ENCODE data around the gene HDAC9. TPM values are rescaled to one million over a fixed set of nuclear protein-coding genes. Genes with fewer than 3 reads are reported as not detected.

Gene HDAC9
- polyA plus RNA-seq, 1 of the 3 experiments (the other 2 are of a cell fraction): 11.6 TPM

DNA sequence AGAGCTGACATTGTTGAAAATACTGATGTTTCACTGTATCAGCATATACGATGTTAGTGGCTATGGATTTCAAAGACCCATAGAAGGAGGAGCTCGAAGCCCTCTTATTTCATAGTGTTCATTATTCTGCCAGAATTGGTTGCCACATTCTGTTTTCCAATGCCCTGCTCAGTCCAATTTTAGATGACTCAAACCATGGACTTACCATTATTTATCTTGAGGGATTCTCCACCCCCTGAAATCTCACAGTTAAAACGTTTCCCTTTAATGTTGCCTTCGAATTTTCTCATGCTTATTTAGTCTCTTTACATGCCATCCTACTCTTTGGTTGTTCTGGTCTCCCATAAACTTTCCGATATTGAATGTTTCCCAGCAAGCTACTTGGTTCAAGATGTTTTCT, 264.5 kb downstream of the HDAC9 start:
- H3K9ac ChIP-seq: no peak overlapping the region
- no peak for DNase-seq
- H3K79me2 ChIP-seq (ENCODE audit: insufficient read depth): no peaks in the 10 kb centered on the region
- POLR2A ChIA-PET: no interaction called here
- H3K36me3 ChIP-seq (replicated peaks in 1 of 2; ENCODE audit: control insufficient read depth in 1 of 2, insufficient read depth in 2 of 2, low read length in 1 of 2): no peaks in the 10 kb centered on the region
- no peaks in the 10 kb centered on the region for H4K20me1 ChIP-seq (ENCODE audit: insufficient read depth)
- TF ChIP-seq EP300 (IDR thresholded peaks at IDR 0.05; ENCODE audit: borderline replicate concordance in 1 of 2, low read depth in 1 of 2, low read length in 1 of 2) (no peak), CHD2 (IDR thresholded peaks at IDR 0.05; ENCODE audit: low read length, partially characterized antibody) (no peak), TAF1 (IDR thresholded peaks at IDR 0.05; ENCODE audit: borderline replicate concordance, low read depth, low read length) (no peak), MXI1 (IDR thresholded peaks at IDR 0.05; ENCODE audit: low read depth, low read length) (no peak)
- H3K9me2 ChIP-seq: no peaks in the 10 kb centered on the region
- no peak overlapping the region for H3K4me2 ChIP-seq
- peaks cover 6% of the 10 kb centered on the region for H3F3A ChIP-seq (replicated peaks; ENCODE audit: insufficient read depth)
- H3K27ac ChIP-seq (ENCODE audit: low read depth in 2 of 2, low read length in 1 of 2): no peak overlapping the region
- CTCF ChIA-PET: interaction anchor here (0.7 to 0.9 kb wide), 3 partner anchors 10 to 86 kb away, joined by 3 to 4 read pairs (median 3); no protein-coding TSS in a partner anchor
- 87% methylated on average over 5 of the region's 5 CpGs for WGBS (ENCODE audit: low lambda C conversion rate)
- no peak overlapping the region for H3K4me3 ChIP-seq (ENCODE audit: low read depth in 2 of 2, low read length in 1 of 2)
- H2AFZ ChIP-seq (ENCODE audit: low read depth): no peak overlapping the region
- peaks cover 14 to 15% of the 10 kb centered on the region in 2 experiments; a peak in 3 of 4 replicates for H3K4me1 ChIP-seq (ENCODE audit: control insufficient read depth in 1 of 2, insufficient read depth in 2 of 2, low read depth in 1 of 2, low read length in 1 of 2)
- no peaks in the 10 kb centered on the region for H3K27me3 ChIP-seq (ENCODE audit: insufficient read depth)
- H3K9me3 ChIP-seq: no peaks in the 10 kb centered on the region

DNA sequence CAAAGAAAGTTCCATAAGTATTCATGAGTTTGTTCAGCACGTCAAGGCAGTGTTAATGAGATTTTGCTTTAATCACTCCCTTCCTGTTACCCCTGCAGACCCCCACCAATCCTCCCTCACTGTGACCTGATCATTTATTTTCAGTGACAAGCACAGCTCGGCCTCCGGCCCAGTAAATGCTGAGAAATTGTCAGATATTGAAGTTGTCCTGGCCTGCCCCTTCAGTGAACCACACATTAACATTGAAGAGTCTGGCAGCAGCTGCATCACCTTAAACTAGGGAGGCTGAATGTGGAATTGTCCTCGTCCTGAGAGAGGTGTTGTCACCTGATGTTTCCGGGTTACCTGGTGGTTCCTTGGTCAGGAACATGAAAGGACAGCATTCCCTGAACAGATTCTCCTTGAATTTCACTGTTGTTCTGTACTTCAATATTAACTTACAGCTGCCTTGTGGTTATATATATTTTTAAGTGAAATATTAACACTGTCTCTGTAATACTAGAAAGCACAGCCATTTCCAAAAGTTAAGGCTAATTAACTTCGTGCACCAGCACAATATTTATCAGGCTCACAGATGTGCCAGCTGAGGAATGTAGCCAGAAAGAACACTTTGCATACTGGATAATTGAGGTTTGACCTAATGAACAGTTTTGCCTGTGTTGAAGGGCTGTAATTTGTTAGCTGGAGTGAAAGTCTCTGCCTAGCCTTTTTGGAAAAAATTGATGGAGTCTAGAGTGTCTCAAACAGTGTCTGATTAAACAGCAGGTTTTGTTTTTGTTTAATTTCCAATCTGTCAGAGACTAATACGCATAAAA, 265.3 kb downstream of the HDAC9 start:
- peaks cover 5% of the 10 kb centered on the region for H3F3A ChIP-seq (replicated peaks; ENCODE audit: insufficient read depth)
- H2AFZ ChIP-seq (ENCODE audit: low read depth): no peak overlapping the region
- H3K9me3 ChIP-seq: no peaks in the 10 kb centered on the region
- no peak overlapping the region for H3K4me2 ChIP-seq
- no peaks in the 10 kb centered on the region for H3K79me2 ChIP-seq (ENCODE audit: insufficient read depth)
- H3K4me3 ChIP-seq (ENCODE audit: low read depth in 2 of 2, low read length in 1 of 2): no peak overlapping the region
- H3K9ac ChIP-seq: no peak overlapping the region
- WGBS (ENCODE audit: low lambda C conversion rate): 83% methylated on average over 7 of the region's 7 CpGs
- H3K4me1 ChIP-seq (ENCODE audit: control insufficient read depth in 1 of 2, insufficient read depth in 2 of 2, low read depth in 1 of 2, low read length in 1 of 2): peaks cover 13 to 15% of the 10 kb centered on the region in 2 experiments; a peak in 3 of 4 replicates
- no peaks in the 10 kb centered on the region for H4K20me1 ChIP-seq (ENCODE audit: insufficient read depth)
- no peaks in the 10 kb centered on the region for H3K36me3 ChIP-seq (replicated peaks in 1 of 2; ENCODE audit: control insufficient read depth in 1 of 2, insufficient read depth in 2 of 2, low read length in 1 of 2)
- DNase-seq: no peak
- ChIA-PET CTCF (interaction anchor here (0.7 to 1.6 kb wide), 4 partner anchors 9 to 86 kb away, joined by 3 to 4 read pairs (median 4); no protein-coding TSS in a partner anchor), POLR2A (no interaction called here)
- H3K27ac ChIP-seq (ENCODE audit: low read depth in 2 of 2, low read length in 1 of 2): no peak overlapping the region
- H3K9me2 ChIP-seq: no peaks in the 10 kb centered on the region
- H3K27me3 ChIP-seq (ENCODE audit: insufficient read depth): no peaks in the 10 kb centered on the region
- TF ChIP-seq MXI1 (IDR thresholded peaks at IDR 0.05; ENCODE audit: low read depth, low read length) (no peak), MEF2A (IDR thresholded peaks at IDR 0.05; ENCODE audit: borderline replicate concordance, low read depth) (no peak), EP300 (IDR thresholded peaks at IDR 0.05; ENCODE audit: borderline replicate concordance in 1 of 2, low read depth in 1 of 2, low read length in 1 of 2) (no peak), FOSL2 (IDR thresholded peaks at IDR 0.05; ENCODE audit: borderline replicate concordance, low read depth) (no peak), RAD21 (IDR thresholded peaks at IDR 0.05; ENCODE audit: low read length) (no peak), FOXJ3 (CRISPR knock-in tag; IDR thresholded peaks at IDR 0.05) (no peak), FOXM1 (IDR thresholded peaks at IDR 0.05; ENCODE audit: low read depth) (no peak), SIN3A (IDR thresholded peaks at IDR 0.05; ENCODE audit: borderline replicate concordance, low read depth, low read length) (no peak), SMC3 (IDR thresholded peaks at IDR 0.05; ENCODE audit: low read depth, low read length) (no peak), EZH2phosphoT487 (IDR thresholded peaks at IDR 0.05; ENCODE audit: borderline replicate concordance, low read depth) (no peak), GATA2 (CRISPR knock-in tag; IDR thresholded peaks at IDR 0.05) (no peak), RFX5 (IDR thresholded peaks at IDR 0.05; ENCODE audit: low read length) (no peak), TCF12 (IDR thresholded peaks at IDR 0.05) (no peak), TEAD4 (IDR thresholded peaks at IDR 0.05; ENCODE audit: borderline replicate concordance, insufficient read depth) (no peak)
- TF ChIP-seq, protein P1, sequence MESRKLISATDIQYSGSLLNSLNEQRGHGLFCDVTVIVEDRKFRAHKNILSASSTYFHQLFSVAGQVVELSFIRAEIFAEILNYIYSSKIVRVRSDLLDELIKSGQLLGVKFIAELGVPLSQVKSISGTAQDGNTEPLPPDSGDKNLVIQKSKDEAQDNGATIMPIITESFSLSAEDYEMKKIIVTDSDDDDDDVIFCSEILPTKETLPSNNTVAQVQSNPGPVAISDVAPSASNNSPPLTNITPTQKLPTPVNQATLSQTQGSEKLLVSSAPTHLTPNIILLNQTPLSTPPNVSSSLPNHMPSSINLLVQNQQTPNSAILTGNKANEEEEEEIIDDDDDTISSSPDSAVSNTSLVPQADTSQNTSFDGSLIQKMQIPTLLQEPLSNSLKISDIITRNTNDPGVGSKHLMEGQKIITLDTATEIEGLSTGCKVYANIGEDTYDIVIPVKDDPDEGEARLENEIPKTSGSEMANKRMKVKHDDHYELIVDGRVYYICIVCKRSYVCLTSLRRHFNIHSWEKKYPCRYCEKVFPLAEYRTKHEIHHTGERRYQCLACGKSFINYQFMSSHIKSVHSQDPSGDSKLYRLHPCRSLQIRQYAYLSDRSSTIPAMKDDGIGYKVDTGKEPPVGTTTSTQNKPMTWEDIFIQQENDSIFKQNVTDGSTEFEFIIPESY (IDR thresholded peaks at IDR 0.05; ENCODE audit: borderline replicate concordance, low read depth): no peak
- TF ChIP-seq, protein P2, sequence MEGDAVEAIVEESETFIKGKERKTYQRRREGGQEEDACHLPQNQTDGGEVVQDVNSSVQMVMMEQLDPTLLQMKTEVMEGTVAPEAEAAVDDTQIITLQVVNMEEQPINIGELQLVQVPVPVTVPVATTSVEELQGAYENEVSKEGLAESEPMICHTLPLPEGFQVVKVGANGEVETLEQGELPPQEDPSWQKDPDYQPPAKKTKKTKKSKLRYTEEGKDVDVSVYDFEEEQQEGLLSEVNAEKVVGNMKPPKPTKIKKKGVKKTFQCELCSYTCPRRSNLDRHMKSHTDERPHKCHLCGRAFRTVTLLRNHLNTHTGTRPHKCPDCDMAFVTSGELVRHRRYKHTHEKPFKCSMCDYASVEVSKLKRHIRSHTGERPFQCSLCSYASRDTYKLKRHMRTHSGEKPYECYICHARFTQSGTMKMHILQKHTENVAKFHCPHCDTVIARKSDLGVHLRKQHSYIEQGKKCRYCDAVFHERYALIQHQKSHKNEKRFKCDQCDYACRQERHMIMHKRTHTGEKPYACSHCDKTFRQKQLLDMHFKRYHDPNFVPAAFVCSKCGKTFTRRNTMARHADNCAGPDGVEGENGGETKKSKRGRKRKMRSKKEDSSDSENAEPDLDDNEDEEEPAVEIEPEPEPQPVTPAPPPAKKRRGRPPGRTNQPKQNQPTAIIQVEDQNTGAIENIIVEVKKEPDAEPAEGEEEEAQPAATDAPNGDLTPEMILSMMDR (IDR thresholded peaks at IDR 0.05): no peak
- TF ChIP-seq, protein P3, sequence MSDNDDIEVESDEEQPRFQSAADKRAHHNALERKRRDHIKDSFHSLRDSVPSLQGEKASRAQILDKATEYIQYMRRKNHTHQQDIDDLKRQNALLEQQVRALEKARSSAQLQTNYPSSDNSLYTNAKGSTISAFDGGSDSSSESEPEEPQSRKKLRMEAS (IDR thresholded peaks at IDR 0.05; ENCODE audit: low read depth): no peak

Measured in SK-N-SH (cell line).